Medulla oblongata (tissue), 1 donor: ENCODE measurements around the gene TOGARAM2.
A peak's percentile ranks its signal among the peaks of the same experiment; 100 is the strongest.

Source experiments
- DNase-seq: peaks from one replicate; pipeline ENCODE4 v3.0.0-alpha.2; 2015; ENCODE audit errors: extremely low spot score

The TOGARAM2 gene

GRCh38 chr2:29053223-29053622, 72.1 kb downstream of the TOGARAM2 start:
- no peak for DNase-seq

GRCh38 chr2:29053670-29054400, 72.7 kb downstream of the TOGARAM2 start:
- no peak for DNase-seq

GRCh38 chr2:29054430-29054829, 73.3 kb downstream of the TOGARAM2 start:
- DNase-seq, result no peak

GRCh38 chr2:29055601-29056000, 74.5 kb downstream of the TOGARAM2 start:
- no peak for DNase-seq

- DNase-seq, result no peak
Measured at GRCh38 chr2:29056452-29056851, 75.4 kb downstream of the TOGARAM2 start.

- no peak for DNase-seq
Measured at GRCh38 chr2:29057006-29057405, 75.9 kb downstream of the TOGARAM2 start.

GRCh38 chr2:29059624-29060023, 78.5 kb downstream of the TOGARAM2 start:
- DNase-seq, result no peak

- DNase-seq, result no peak
Measured at GRCh38 chr2:29060441-29060840, 79.3 kb downstream of the TOGARAM2 start.

GRCh38 chr2:29061176-29061575, 80.1 kb downstream of the TOGARAM2 start:
- no peak for DNase-seq

GRCh38 chr2:29061616-29062015, 80.5 kb downstream of the TOGARAM2 start:
- no peak for DNase-seq

- no peak for DNase-seq
Measured at GRCh38 chr2:29062371-29062770, 81.3 kb downstream of the TOGARAM2 start.

GRCh38 chr2:29063056-29063455, 82.0 kb downstream of the TOGARAM2 start:
- peak; percentile 35 for DNase-seq

GRCh38 chr2:29063646-29064345, 82.7 kb downstream of the TOGARAM2 start:
- peak; percentile 50 for DNase-seq

- no peak for DNase-seq
Measured at GRCh38 chr2:29064346-29064715, 83.2 kb downstream of the TOGARAM2 start.

GRCh38 chr2:29064746-29065067, 83.6 kb downstream of the TOGARAM2 start:
- no peak for DNase-seq

GRCh38 chr2:29065068-29065811, 84.1 kb downstream of the TOGARAM2 start:
- peak; percentile 81 for DNase-seq

GRCh38 chr2:29066271-29066860, 85.3 kb downstream of the TOGARAM2 start:
- no peak for DNase-seq

GRCh38 chr2:29066997-29067605, 86.0 kb downstream of the TOGARAM2 start:
- no peak for DNase-seq

- DNase-seq, result no peak
Measured at GRCh38 chr2:29068513-29068912, 87.4 kb downstream of the TOGARAM2 start.

- no peak for DNase-seq
Measured at GRCh38 chr2:29070526-29070925, 89.4 kb downstream of the TOGARAM2 start.

- no peak for DNase-seq
Measured at GRCh38 chr2:29071032-29071975, 90.2 kb downstream of the TOGARAM2 start.
